ENCODE results near the gene PRPF18.

The PRPF18 gene

GRCh38 chr10:13654118-13654830, 67.5 kb downstream of the PRPF18 start:
- no peak overlapping the region for H3K4me3 ChIP-seq (ENCODE audit: low read length in 2 of 2)
- H3K36me3 ChIP-seq (ENCODE audit: control insufficient read depth in 2 of 2, insufficient read depth in 2 of 2, low read length in 2 of 2), result peaks cover 45 to 62% of the 10 kb centered on the region in 2 donors
- H3K9ac ChIP-seq (ENCODE audit: low read length in 2 of 2), result no peak overlapping the region
- H3K9me3 ChIP-seq (ENCODE audit: control insufficient read depth in 2 of 2, low read length in 2 of 2), result no peaks in the 10 kb centered on the region
- no peak overlapping the region for H3K27ac ChIP-seq (ENCODE audit: low read length)
- no peaks in the 10 kb centered on the region for H3K27me3 ChIP-seq (ENCODE audit: control insufficient read depth in 1 of 2, insufficient read depth in 2 of 2, low read length in 2 of 2)
- peaks cover 6% of the 10 kb centered on the region for H3K4me1 ChIP-seq (ENCODE audit: control insufficient read depth, insufficient read depth, low read length)

- Histone ChIP-seq H3K36me3 (ENCODE audit: control insufficient read depth in 2 of 2, insufficient read depth in 2 of 2, low read length in 2 of 2) (peaks cover 39 to 61% of the 10 kb centered on the region in 2 donors), H3K27me3 (ENCODE audit: control insufficient read depth in 1 of 2, insufficient read depth in 2 of 2, low read length in 2 of 2) (no peaks in the 10 kb centered on the region), H3K9ac (ENCODE audit: low read length in 2 of 2) (no peak overlapping the region), H3K9me3 (ENCODE audit: control insufficient read depth in 2 of 2, low read length in 2 of 2) (no peaks in the 10 kb centered on the region), H3K4me1 (ENCODE audit: control insufficient read depth, insufficient read depth, low read length) (peaks cover 12% of the 10 kb centered on the region), H3K27ac (ENCODE audit: low read length) (no peak overlapping the region), H3K4me3 (ENCODE audit: low read length in 2 of 2) (no peak overlapping the region)
Measured at GRCh38 chr10:13654846-13655245, 68.1 kb downstream of the PRPF18 start.

GRCh38 chr10:13656337-13657100, 69.8 kb downstream of the PRPF18 start:
- H3K27ac ChIP-seq (ENCODE audit: low read length), result no peak overlapping the region
- peaks cover 23 to 48% of the 10 kb centered on the region in 2 donors for H3K36me3 ChIP-seq (ENCODE audit: control insufficient read depth in 2 of 2, insufficient read depth in 2 of 2, low read length in 2 of 2)
- H3K9ac ChIP-seq (ENCODE audit: low read length in 2 of 2), result no peak overlapping the region
- peaks cover 20% of the 10 kb centered on the region for H3K4me1 ChIP-seq (ENCODE audit: control insufficient read depth, insufficient read depth, low read length)
- no peaks in the 10 kb centered on the region for H3K27me3 ChIP-seq (ENCODE audit: control insufficient read depth in 1 of 2, insufficient read depth in 2 of 2, low read length in 2 of 2)
- H3K4me3 ChIP-seq (ENCODE audit: low read length in 2 of 2), result no peak overlapping the region
- H3K9me3 ChIP-seq (ENCODE audit: control insufficient read depth in 2 of 2, low read length in 2 of 2), result no peaks in the 10 kb centered on the region

GRCh38 chr10:13657101-13657680, 70.4 kb downstream of the PRPF18 start:
- H3K27ac ChIP-seq (ENCODE audit: low read length), result no peak overlapping the region
- no peak overlapping the region for H3K4me3 ChIP-seq (ENCODE audit: low read length in 2 of 2)
- H3K27me3 ChIP-seq (ENCODE audit: control insufficient read depth in 1 of 2, insufficient read depth in 2 of 2, low read length in 2 of 2), result no peaks in the 10 kb centered on the region
- no peaks in the 10 kb centered on the region for H3K9me3 ChIP-seq (ENCODE audit: control insufficient read depth in 2 of 2, low read length in 2 of 2)
- H3K4me1 ChIP-seq (ENCODE audit: control insufficient read depth, insufficient read depth, low read length), result peaks cover 20% of the 10 kb centered on the region
- peaks cover 18 to 44% of the 10 kb centered on the region in 2 donors for H3K36me3 ChIP-seq (ENCODE audit: control insufficient read depth in 2 of 2, insufficient read depth in 2 of 2, low read length in 2 of 2)
- H3K9ac ChIP-seq (ENCODE audit: low read length in 2 of 2), result no peak overlapping the region

GRCh38 chr10:13658264-13658663, 71.5 kb downstream of the PRPF18 start:
- Histone ChIP-seq H3K27ac (ENCODE audit: low read length) (no peak overlapping the region), H3K27me3 (ENCODE audit: control insufficient read depth in 1 of 2, insufficient read depth in 2 of 2, low read length in 2 of 2) (no peaks in the 10 kb centered on the region), H3K9ac (ENCODE audit: low read length in 2 of 2) (no peak overlapping the region), H3K9me3 (ENCODE audit: control insufficient read depth in 2 of 2, low read length in 2 of 2) (no peaks in the 10 kb centered on the region), H3K4me3 (ENCODE audit: low read length in 2 of 2) (no peak overlapping the region), H3K36me3 (ENCODE audit: control insufficient read depth in 2 of 2, insufficient read depth in 2 of 2, low read length in 2 of 2) (peaks cover 17 to 36% of the 10 kb centered on the region in 2 donors), H3K4me1 (ENCODE audit: control insufficient read depth, insufficient read depth, low read length) (peaks cover 20% of the 10 kb centered on the region)

GRCh38 chr10:13658871-13659685, 72.3 kb downstream of the PRPF18 start:
- peak overlapping the region; percentile 49 for H3K27ac ChIP-seq (ENCODE audit: low read length)
- H3K4me1 ChIP-seq (ENCODE audit: control insufficient read depth, insufficient read depth, low read length), result peaks cover 20% of the 10 kb centered on the region
- H3K9ac ChIP-seq (ENCODE audit: low read length in 2 of 2), result no peak overlapping the region
- no peaks in the 10 kb centered on the region for H3K9me3 ChIP-seq (ENCODE audit: control insufficient read depth in 2 of 2, low read length in 2 of 2)
- no peak overlapping the region for H3K4me3 ChIP-seq (ENCODE audit: low read length in 2 of 2)
- no peaks in the 10 kb centered on the region for H3K27me3 ChIP-seq (ENCODE audit: control insufficient read depth in 1 of 2, insufficient read depth in 2 of 2, low read length in 2 of 2)
- H3K36me3 ChIP-seq (ENCODE audit: control insufficient read depth in 2 of 2, insufficient read depth in 2 of 2, low read length in 2 of 2), result peaks cover 12 to 33% of the 10 kb centered on the region in 2 donors

- Histone ChIP-seq H3K27ac (ENCODE audit: low read length) (peak overlapping the region; percentile 49), H3K4me3 (ENCODE audit: low read length in 2 of 2) (peak overlapping the region in 1 of 2 donors; percentile 15), H3K9ac (ENCODE audit: low read length in 2 of 2) (no peak overlapping the region), H3K9me3 (ENCODE audit: control insufficient read depth in 2 of 2, low read length in 2 of 2) (no peaks in the 10 kb centered on the region), H3K4me1 (ENCODE audit: control insufficient read depth, insufficient read depth, low read length) (peaks cover 20% of the 10 kb centered on the region), H3K27me3 (ENCODE audit: control insufficient read depth in 1 of 2, insufficient read depth in 2 of 2, low read length in 2 of 2) (no peaks in the 10 kb centered on the region), H3K36me3 (ENCODE audit: control insufficient read depth in 2 of 2, insufficient read depth in 2 of 2, low read length in 2 of 2) (peaks cover 7 to 24% of the 10 kb centered on the region in 2 donors)
Measured at GRCh38 chr10:13659887-13660550, 73.3 kb downstream of the PRPF18 start.

GRCh38 chr10:13660551-13660920, 73.8 kb downstream of the PRPF18 start:
- peaks cover 12 to 21% of the 10 kb centered on the region in 2 donors for H3K36me3 ChIP-seq (ENCODE audit: control insufficient read depth in 2 of 2, insufficient read depth in 2 of 2, low read length in 2 of 2)
- no peak overlapping the region for H3K4me3 ChIP-seq (ENCODE audit: low read length in 2 of 2)
- no peaks in the 10 kb centered on the region for H3K27me3 ChIP-seq (ENCODE audit: control insufficient read depth in 1 of 2, insufficient read depth in 2 of 2, low read length in 2 of 2)
- H3K4me1 ChIP-seq (ENCODE audit: control insufficient read depth, insufficient read depth, low read length), result peaks cover 20% of the 10 kb centered on the region
- peak overlapping the region; percentile 49 for H3K27ac ChIP-seq (ENCODE audit: low read length)
- H3K9me3 ChIP-seq (ENCODE audit: control insufficient read depth in 2 of 2, low read length in 2 of 2), result no peaks in the 10 kb centered on the region
- no peak overlapping the region for H3K9ac ChIP-seq (ENCODE audit: low read length in 2 of 2)

- Histone ChIP-seq H3K4me1 (ENCODE audit: control insufficient read depth, insufficient read depth, low read length) (peaks cover 20% of the 10 kb centered on the region), H3K36me3 (ENCODE audit: control insufficient read depth in 2 of 2, insufficient read depth in 2 of 2, low read length in 2 of 2) (peaks cover 15 to 28% of the 10 kb centered on the region in 2 donors), H3K9ac (ENCODE audit: low read length in 2 of 2) (no peak overlapping the region), H3K27me3 (ENCODE audit: control insufficient read depth in 1 of 2, insufficient read depth in 2 of 2, low read length in 2 of 2) (no peaks in the 10 kb centered on the region), H3K4me3 (ENCODE audit: low read length in 2 of 2) (no peak overlapping the region), H3K9me3 (ENCODE audit: control insufficient read depth in 2 of 2, low read length in 2 of 2) (no peaks in the 10 kb centered on the region), H3K27ac (ENCODE audit: low read length) (no peak overlapping the region)
Measured at GRCh38 chr10:13661256-13661655, 74.5 kb downstream of the PRPF18 start.

Data from stomach smooth muscle (tissue), 2 donors.